Parathyroid adenoma (tissue), 2 donors: ENCODE measurements around the gene POLD2.

Experiments used
- H2AFZ ChIP-seq: fragments of 300-600 bp; sonication (generic); one replicate; pipeline ENCODE4 v1.7.0; 2017; ENCODE audit warnings: antibody characterized with exemption, mild to moderate bottlenecking
- H3K27ac ChIP-seq: fragments of 300-600 bp; sonication (generic); one replicate; pipeline ENCODE4 v1.7.0; 2017
- H3K27me3 ChIP-seq: fragments of 300-600 bp; sonication (generic); one replicate; pipeline ENCODE4 v1.7.0; 2017; ENCODE audit warnings: low read length; ENCODE audit not compliant: control insufficient read depth, insufficient read depth
- H3K36me3 ChIP-seq: fragments of 300-600 bp; sonication (generic); one replicate; pipeline ENCODE4 v1.7.0; 2017; ENCODE audit warnings: low read length; ENCODE audit not compliant: control insufficient read depth, insufficient read depth
- H3K4me1 ChIP-seq: fragments of 300-600 bp; sonication (generic); one replicate; pipeline ENCODE4 v1.7.0; 2017; ENCODE audit warnings: control low read depth
- H3K4me2 ChIP-seq: fragments of 300-600 bp; sonication (generic); one replicate; pipeline ENCODE4 v1.7.0; 2017; ENCODE audit warnings: low read length
- H3K4me3 ChIP-seq: fragments of 300-600 bp; sonication (generic); one replicate; pipeline ENCODE4 v1.7.0; 2017; ENCODE audit warnings: low read depth, low read length
- H3K79me2 ChIP-seq: fragments of 300-600 bp; sonication (generic); one replicate; pipeline ENCODE4 v1.7.0; 2017; ENCODE audit warnings: control low read depth
- H3K9ac ChIP-seq: fragments of 300-600 bp; sonication (generic); one replicate; pipeline ENCODE4 v1.7.0; 2017; ENCODE audit warnings: mild to moderate bottlenecking
- H3K9me3 ChIP-seq: fragments of 300-600 bp; sonication (generic); one replicate; pipeline ENCODE4 v1.7.0; 2017; ENCODE audit warnings: low read length; ENCODE audit not compliant: control insufficient read depth
- TF ChIP-seq, protein P1 (sequence below): fragments of 300-600 bp; sonication (generic); IDR thresholded peaks from one replicate; pipeline ENCODE4 v1.7.0; 2017; ENCODE audit warnings: antibody characterized with exemption, mild to moderate bottlenecking
- donor health status: primary hyperparathyroidism.

Gene POLD2

DNA sequence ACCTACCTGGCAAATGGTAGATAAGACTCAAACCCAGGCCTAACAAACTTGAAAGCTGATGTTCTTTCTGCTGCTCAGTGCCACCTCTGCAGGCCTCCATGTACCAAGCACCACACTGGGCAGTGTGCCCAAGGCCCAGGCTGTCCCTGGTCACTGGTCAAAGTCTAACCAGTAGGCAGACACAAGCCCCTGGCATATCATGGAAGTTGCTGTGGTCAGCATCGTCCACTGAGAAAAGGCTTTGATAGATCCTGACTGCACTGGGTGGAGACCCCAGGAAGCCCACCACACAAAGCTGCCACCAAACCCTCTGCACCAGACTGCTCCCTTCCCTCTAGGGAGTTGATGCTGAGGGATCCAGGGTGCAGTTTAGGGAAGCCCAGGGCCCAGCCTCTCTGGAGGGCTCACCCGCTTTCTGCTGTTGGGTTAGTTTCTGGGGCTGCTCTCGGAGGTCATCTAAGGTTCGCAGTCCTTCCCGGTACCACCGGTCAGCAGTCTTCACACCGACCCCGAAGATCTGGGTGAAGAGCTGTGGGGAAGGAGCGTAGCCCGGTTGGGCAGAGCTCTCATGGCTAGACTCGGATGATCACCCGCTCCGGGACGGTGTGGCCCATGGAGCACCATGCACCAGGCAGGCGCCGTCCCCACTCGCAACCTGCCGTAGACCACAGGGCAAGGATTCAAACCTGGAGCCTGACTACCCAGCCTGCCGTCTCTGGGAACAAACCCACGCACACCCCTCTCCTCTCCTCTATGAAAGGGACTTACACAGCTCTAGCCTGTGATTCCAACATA is 47.0 kb downstream of the POLD2 start:
- Histone ChIP-seq H3K27me3 (no peaks in the 10 kb centered on the region), H3K4me2 (no peak overlapping the region), H2AFZ (no peak overlapping the region)

DNA sequence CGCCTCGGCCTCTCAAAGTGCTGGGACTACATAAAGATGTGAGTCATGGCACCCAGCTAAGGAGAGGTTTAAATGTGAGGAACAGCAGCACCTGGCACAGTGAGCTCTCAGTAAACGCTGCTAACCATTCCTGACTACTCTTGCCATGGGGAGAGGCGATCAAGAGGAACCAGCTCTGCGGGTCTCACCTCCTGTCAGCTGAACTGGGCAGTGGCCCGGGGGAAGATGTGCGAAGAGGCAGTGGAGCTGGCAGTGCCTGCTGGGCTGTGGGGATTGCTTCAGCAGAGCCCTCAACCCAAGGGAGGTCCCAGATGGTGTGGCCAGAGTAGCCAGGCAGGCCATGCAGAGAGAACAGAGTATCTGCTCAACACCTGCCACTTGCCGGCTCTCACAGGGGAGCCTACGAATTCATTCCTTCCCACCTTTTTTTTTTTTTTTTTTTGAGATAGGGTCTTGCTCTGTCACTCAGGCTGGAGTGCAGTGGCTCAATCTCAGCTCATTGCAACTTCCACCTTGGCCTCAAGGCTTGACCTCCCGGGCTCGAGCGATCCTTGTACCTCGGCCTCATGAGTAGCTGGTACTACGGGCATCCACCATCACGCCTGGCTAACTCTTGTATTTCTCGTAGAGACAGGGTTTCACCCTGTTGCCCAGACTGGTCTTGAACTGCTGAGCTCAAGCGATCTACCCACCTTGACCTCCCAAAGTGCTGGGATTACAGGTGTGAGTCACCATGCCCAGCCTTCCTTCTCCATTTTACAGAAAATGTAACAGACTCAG is 47.9 kb downstream of the POLD2 start:
- no peak overlapping the region for H3K4me3 ChIP-seq
- H3K27ac ChIP-seq = no peak overlapping the region
- H3K79me2 ChIP-seq = no peaks in the 10 kb centered on the region
- H3K9me3 ChIP-seq = no peaks in the 10 kb centered on the region
- TF ChIP-seq, protein P1, sequence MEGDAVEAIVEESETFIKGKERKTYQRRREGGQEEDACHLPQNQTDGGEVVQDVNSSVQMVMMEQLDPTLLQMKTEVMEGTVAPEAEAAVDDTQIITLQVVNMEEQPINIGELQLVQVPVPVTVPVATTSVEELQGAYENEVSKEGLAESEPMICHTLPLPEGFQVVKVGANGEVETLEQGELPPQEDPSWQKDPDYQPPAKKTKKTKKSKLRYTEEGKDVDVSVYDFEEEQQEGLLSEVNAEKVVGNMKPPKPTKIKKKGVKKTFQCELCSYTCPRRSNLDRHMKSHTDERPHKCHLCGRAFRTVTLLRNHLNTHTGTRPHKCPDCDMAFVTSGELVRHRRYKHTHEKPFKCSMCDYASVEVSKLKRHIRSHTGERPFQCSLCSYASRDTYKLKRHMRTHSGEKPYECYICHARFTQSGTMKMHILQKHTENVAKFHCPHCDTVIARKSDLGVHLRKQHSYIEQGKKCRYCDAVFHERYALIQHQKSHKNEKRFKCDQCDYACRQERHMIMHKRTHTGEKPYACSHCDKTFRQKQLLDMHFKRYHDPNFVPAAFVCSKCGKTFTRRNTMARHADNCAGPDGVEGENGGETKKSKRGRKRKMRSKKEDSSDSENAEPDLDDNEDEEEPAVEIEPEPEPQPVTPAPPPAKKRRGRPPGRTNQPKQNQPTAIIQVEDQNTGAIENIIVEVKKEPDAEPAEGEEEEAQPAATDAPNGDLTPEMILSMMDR = no peak
- H3K9ac ChIP-seq = no peak overlapping the region
- no peaks in the 10 kb centered on the region for H3K4me1 ChIP-seq
- H3K4me2 ChIP-seq = no peak overlapping the region
- H2AFZ ChIP-seq = no peak overlapping the region
- no peaks in the 10 kb centered on the region for H3K27me3 ChIP-seq
- no peaks in the 10 kb centered on the region for H3K36me3 ChIP-seq

More for the DNA sequence above, 47.0 kb downstream of the POLD2 start:
- TF ChIP-seq, protein P1 = no peak
- Histone ChIP-seq H3K4me1 (no peaks in the 10 kb centered on the region), H3K27ac (no peak overlapping the region), H3K4me3 (no peak overlapping the region), H3K9ac (no peak overlapping the region), H3K9me3 (no peaks in the 10 kb centered on the region), H3K79me2 (no peaks in the 10 kb centered on the region), H3K36me3 (no peaks in the 10 kb centered on the region)

DNA sequence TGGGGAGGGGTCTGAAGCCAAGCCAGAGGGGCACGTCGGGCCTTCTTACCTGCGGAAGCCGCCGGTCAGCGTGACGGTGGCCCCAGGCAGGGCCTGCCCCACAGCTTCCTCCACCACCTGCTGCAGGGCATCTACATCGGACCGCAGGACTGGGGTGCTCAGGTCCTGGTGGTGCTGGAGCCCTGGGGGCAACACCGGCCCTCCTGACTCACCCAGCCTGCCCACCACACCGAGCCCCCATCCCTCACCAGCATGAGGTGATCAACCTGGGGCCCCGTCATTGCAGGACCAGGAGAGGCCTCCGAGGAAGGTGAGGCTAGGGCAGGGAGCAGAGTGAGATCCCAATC is 49.0 kb downstream of the POLD2 start:
- Histone ChIP-seq H3K4me1 (no peaks in the 10 kb centered on the region), H3K79me2 (no peaks in the 10 kb centered on the region), H3K9ac (no peak overlapping the region), H3K4me3 (no peak overlapping the region), H3K27ac (peak overlapping the region; percentile 32), H3K9me3 (no peaks in the 10 kb centered on the region), H2AFZ (no peak overlapping the region), H3K36me3 (no peaks in the 10 kb centered on the region), H3K27me3 (no peaks in the 10 kb centered on the region), H3K4me2 (no peak overlapping the region)
- TF ChIP-seq, protein P1 = no peak

DNA sequence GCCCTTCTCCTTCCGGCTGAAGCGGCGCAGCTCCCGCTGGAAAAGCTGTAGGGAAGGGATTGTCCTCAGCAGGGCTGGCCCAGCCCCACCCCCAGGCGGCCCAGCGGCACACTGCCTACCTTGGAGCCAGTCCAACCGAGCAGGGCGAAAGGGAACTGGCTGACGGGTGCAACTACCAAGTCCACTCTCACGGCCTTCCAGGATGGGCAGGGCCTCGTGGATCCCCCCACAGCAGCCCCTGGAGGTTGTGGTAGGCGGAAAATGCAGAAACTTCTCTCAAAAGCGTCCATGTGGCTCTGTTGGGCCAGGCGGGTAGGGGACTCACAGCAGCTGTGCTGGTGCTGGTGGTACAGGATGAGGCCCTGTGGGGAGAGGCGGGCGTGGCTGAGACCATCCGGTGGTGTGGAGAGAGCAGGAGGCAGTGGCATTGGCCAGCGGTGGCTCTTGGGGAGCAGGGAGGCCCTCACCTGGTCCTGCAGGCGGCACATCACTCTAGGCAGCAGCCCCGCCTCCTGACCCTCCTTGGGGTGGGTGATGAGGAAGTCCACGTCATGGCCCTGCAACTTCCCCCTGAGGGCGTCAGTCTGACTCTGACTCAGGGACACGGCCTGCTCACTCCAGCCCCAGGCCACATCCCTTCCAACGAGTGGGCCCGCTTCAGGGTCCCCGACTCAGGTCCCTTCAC is 49.5 kb downstream of the POLD2 start:
- peak overlapping the region; percentile 32 for H3K27ac ChIP-seq
- H3K79me2 ChIP-seq = no peaks in the 10 kb centered on the region
- no peaks in the 10 kb centered on the region for H3K36me3 ChIP-seq
- H2AFZ ChIP-seq = no peak overlapping the region
- TF ChIP-seq, protein P1 = no peak
- no peak overlapping the region for H3K4me3 ChIP-seq
- H3K9ac ChIP-seq = no peak overlapping the region
- no peaks in the 10 kb centered on the region for H3K27me3 ChIP-seq
- H3K9me3 ChIP-seq = no peaks in the 10 kb centered on the region
- H3K4me2 ChIP-seq = no peak overlapping the region
- no peaks in the 10 kb centered on the region for H3K4me1 ChIP-seq
